Peyer's patch (tissue), 4 donors: ENCODE results near the gene ADD2.

Source experiments
- POLR2A ChIP-seq, 2 donors: fragments of 450-650 bp; IDR thresholded peaks; one replicate each; pipeline ENCODE4 v1.5.1; 2017; ENCODE audit warnings: antibody characterized with exemption in 2 of 2, mild to moderate bottlenecking in 2 of 2, moderate library complexity in 2 of 2
- TF ChIP-seq, protein P1 (sequence below), 6 experiments: fragments of 450-650 bp in 4 of 6; fragments of 200-600 bp in 2 of 6; sonication (generic) in 1 of 6; IDR thresholded peaks; one replicate each; pipeline ENCODE4 v1.5.1; 2017 to 2019; ENCODE audit warnings: antibody characterized with exemption in 6 of 6, mild to moderate bottlenecking in 3 of 6, moderate library complexity in 1 of 6

DNA sequence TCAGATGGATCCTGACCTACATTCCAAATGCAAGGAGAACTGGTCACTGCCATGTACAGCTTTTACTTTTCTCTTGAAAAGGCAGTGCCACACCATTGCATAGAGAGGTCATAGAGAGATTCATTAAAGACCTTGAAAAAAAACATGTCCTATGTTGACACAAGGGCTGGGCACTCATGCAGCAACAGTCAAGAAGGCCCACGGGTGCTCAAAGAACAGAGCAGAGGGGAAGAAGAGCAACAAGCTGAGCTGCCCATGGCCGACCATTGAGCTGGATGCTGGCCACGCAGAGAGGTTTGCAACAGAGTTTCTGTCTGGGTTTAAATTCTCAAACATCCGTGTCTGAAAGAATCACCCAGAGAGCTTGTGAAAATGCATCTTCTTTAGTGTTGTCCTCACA is 99.1 kb downstream of the ADD2 start:
- TF ChIP-seq, protein P1, sequence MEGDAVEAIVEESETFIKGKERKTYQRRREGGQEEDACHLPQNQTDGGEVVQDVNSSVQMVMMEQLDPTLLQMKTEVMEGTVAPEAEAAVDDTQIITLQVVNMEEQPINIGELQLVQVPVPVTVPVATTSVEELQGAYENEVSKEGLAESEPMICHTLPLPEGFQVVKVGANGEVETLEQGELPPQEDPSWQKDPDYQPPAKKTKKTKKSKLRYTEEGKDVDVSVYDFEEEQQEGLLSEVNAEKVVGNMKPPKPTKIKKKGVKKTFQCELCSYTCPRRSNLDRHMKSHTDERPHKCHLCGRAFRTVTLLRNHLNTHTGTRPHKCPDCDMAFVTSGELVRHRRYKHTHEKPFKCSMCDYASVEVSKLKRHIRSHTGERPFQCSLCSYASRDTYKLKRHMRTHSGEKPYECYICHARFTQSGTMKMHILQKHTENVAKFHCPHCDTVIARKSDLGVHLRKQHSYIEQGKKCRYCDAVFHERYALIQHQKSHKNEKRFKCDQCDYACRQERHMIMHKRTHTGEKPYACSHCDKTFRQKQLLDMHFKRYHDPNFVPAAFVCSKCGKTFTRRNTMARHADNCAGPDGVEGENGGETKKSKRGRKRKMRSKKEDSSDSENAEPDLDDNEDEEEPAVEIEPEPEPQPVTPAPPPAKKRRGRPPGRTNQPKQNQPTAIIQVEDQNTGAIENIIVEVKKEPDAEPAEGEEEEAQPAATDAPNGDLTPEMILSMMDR (IDR thresholded peaks at IDR 0.05): no peak
- no peak for TF ChIP-seq POLR2A (IDR thresholded peaks at IDR 0.05)
